ENCODE measurements around the gene DMRT3. TPM values are rescaled to one million over a fixed set of nuclear protein-coding genes. Genes with fewer than 3 reads are reported as not detected.

Gene DMRT3
- total and polyA plus RNA-seq, 10 of the 15 experiments (the other 5 are each of a cell fraction or from before 2014, with no cell fraction given), result 0.06 to 0.11 TPM; not detected in 8

DNA sequence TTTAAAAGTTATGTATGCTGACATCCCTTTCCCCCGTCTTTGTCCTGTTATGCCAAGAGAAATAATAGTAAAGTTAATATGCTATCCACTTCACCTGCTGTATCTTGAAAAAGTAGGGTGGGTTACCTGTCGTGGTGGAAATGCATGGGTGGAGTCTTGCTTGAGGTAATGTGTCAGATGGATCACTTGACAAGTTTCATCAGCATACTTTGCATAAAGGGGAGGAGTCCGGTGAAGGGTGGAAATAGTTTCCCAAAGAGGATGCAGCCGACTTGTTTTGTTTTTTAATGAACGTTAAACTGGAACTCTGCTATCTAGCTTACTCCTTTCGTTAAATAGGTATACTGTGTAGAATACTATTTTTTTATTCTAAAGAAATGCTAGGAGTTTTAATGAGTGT is 9.0 kb upstream of the DMRT3 start:
- in situ Hi-C loops (cut with MboI) (no loop called here), intact Hi-C loops (cut with micrococcal nuclease; ENCODE audit: unreplicated experiment) (no loop called here)
- 13% methylated on average over 6 of the region's 6 CpGs for WGBS (ENCODE audit: insufficient coverage, insufficient replicate concordance, low lambda C conversion rate, missing lambda C conversion rate)
- ChIA-PET CTCF (interaction anchor here (1.0 to 1.9 kb wide), 3 partner anchors 9 to 323 kb away, joined by 3 to 5 read pairs (median 5); no protein-coding TSS in a partner anchor), SMC1A (ENCODE audit: uncharacterized antibody, unreplicated experiment) (interaction anchor here (0.5 kb wide), 1 partner anchor 537 kb away, joined by 3 read pairs; no protein-coding TSS in a partner anchor), RAD21 (ENCODE audit: unreplicated experiment) (interaction anchor here (1.0 kb wide), 2 partner anchors 29 to 86 kb away, joined by 3 read pairs; no protein-coding TSS in a partner anchor), POLR2A (no interaction called here)
- Histone ChIP-seq H4K20me1 (ENCODE audit: control insufficient read depth, insufficient read depth) (no peaks in the 10 kb centered on the region), H3K27me3 (replicated peaks in 1 of 2; ENCODE audit: control insufficient read depth in 2 of 2, insufficient read depth in 2 of 2, low read length in 1 of 2) (peaks cover 4 to 19% of the 10 kb centered on the region in 2 experiments), H3K79me2 (ENCODE audit: control insufficient read depth, insufficient read depth, low read length) (no peaks in the 10 kb centered on the region), H3K4me3 (no peak overlapping the region), H3K36me3 (ENCODE audit: control insufficient read depth in 2 of 2, insufficient read depth in 2 of 2, low read length in 1 of 2) (no peaks in the 10 kb centered on the region), H3K9me3 (replicated peaks; ENCODE audit: control insufficient read depth, insufficient read depth, low read length) (peaks cover 3% of the 10 kb centered on the region; the same call in 2 of the 3 replicates), H2AFZ (ENCODE audit: control insufficient read depth, low read depth, low read length) (no peak overlapping the region), H3K9ac (ENCODE audit: control insufficient read depth, insufficient read depth, low read length) (no peak overlapping the region), H3K4me1 (ENCODE audit: control insufficient read depth, insufficient read depth, low read length) (no peaks in the 10 kb centered on the region), H3K4me2 (ENCODE audit: control insufficient read depth, insufficient read depth) (no peak overlapping the region), H3K27ac (ENCODE audit: control insufficient read depth, insufficient read depth) (no peak overlapping the region)
- DNase-seq (ENCODE audit: low read depth, low spot score) (no peak), FAIRE-seq (no peak), ATAC-seq (peak; percentile 65)
- no TSS peak for BruUV-seq (replicated peaks)
- TF ChIP-seq, protein P1, sequence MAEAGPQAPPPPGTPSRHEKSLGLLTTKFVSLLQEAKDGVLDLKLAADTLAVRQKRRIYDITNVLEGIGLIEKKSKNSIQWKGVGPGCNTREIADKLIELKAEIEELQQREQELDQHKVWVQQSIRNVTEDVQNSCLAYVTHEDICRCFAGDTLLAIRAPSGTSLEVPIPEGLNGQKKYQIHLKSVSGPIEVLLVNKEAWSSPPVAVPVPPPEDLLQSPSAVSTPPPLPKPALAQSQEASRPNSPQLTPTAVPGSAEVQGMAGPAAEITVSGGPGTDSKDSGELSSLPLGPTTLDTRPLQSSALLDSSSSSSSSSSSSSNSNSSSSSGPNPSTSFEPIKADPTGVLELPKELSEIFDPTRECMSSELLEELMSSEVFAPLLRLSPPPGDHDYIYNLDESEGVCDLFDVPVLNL (IDR thresholded peaks at IDR 0.05; ENCODE audit: low read depth, low read length), result no peak
- TF ChIP-seq, protein P2, sequence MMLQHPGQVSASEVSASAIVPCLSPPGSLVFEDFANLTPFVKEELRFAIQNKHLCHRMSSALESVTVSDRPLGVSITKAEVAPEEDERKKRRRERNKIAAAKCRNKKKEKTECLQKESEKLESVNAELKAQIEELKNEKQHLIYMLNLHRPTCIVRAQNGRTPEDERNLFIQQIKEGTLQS (IDR thresholded peaks at IDR 0.05; ENCODE audit: borderline replicate concordance, extremely low read depth, low read depth, low read length), result no peak
- TF ChIP-seq PBX3 (IDR thresholded peaks at IDR 0.05; ENCODE audit: insufficient replicate concordance, low read depth, low read length), result no peak
- no peak for TF ChIP-seq JUNB (IDR thresholded peaks at IDR 0.05)
- TF ChIP-seq ZBTB40 (IDR thresholded peaks at IDR 0.05; ENCODE audit: borderline replicate concordance), result no peak
- no peak for TF ChIP-seq POU2F2 (IDR thresholded peaks at IDR 0.05; ENCODE audit: borderline replicate concordance, low read depth, low read length)
- TF ChIP-seq HCFC1 (IDR thresholded peaks at IDR 0.05; ENCODE audit: low read length), result no peak
- TF ChIP-seq RELA (IDR thresholded peaks at IDR 0.05; ENCODE audit: borderline replicate concordance, partially characterized antibody), result no peak
- TF ChIP-seq ASH2L (IDR thresholded peaks at IDR 0.05; ENCODE audit: borderline replicate concordance, low read depth), result no peak
- TF ChIP-seq BRCA1 (IDR thresholded peaks at IDR 0.05; ENCODE audit: low read depth, low read length), result no peak
- no peak for TF ChIP-seq EP300 (IDR thresholded peaks at IDR 0.05; ENCODE audit: borderline replicate concordance in 1 of 2, control insufficient read depth in 1 of 2, low read depth in 2 of 2, low read length in 2 of 2)
- no peak for TF ChIP-seq JUND (IDR thresholded peaks at IDR 0.05; ENCODE audit: low read depth, low read length)
- TF ChIP-seq ZNF384 (IDR thresholded peaks at IDR 0.05; ENCODE audit: borderline replicate concordance, low read depth, low read length), result no peak
- TF ChIP-seq E2F8 (IDR thresholded peaks at IDR 0.05; ENCODE audit: low read depth, partially characterized antibody), result no peak

Measured in GM12878 (cell line).